OCI-LY3 (cell line): ENCODE data around the gene MB21D2.

Source experiments
- H2AFZ ChIP-seq: fragments of 200-600, 300-600 bp; shearing (Covaris generic); 2 replicates; pipeline ENCODE4 v1.6.0; 2014; ENCODE audit warnings: antibody characterized with exemption, low read depth, low read length
- H3K27ac ChIP-seq: fragments of 200-600, 300-600 bp; sonication (generic); 2 replicates; pipeline ENCODE4 v1.5.1; 2014; ENCODE audit warnings: mild to moderate bottlenecking, low read length, moderate library complexity, mixed read lengths
- H3K27me3 ChIP-seq: fragments of 200-600, 300-600 bp; sonication (generic); 2 replicates; pipeline ENCODE4 v1.6.1; 2014; ENCODE audit warnings: low read depth, low read length, mixed read lengths
- H3K36me3 ChIP-seq: fragments of 200-600, 300-600 bp; sonication (generic); replicated peaks from 2 replicates; pipeline ENCODE3; 2014; ENCODE audit warnings: low read depth, low read length, mixed read lengths
- H3K4me1 ChIP-seq: fragments of 300-600, 200-600 bp; sonication (generic); 2 replicates; pipeline ENCODE4 v1.6.1; 2014; ENCODE audit warnings: low read length, mixed read lengths
- H3K4me2 ChIP-seq: fragments of 200-600, 300-600 bp; sonication (generic); 2 replicates; pipeline ENCODE4 v1.6.1; 2014; ENCODE audit warnings: low read length, mixed read lengths
- H3K4me3 ChIP-seq: fragments of 300-600, 200-600 bp; sonication (generic); 2 replicates; pipeline ENCODE4 v1.5.1; 2014; ENCODE audit warnings: antibody characterized with exemption, mild to moderate bottlenecking, low read length, moderate library complexity
- H3K79me2 ChIP-seq: fragments of 300-600, 200-600 bp; shearing (Covaris generic); 2 replicates; pipeline ENCODE4 v1.6.1; 2014; ENCODE audit warnings: mild to moderate bottlenecking, low read length, mixed read lengths
- H3K9ac ChIP-seq: fragments of 300-600, 200-600 bp; shearing (Covaris generic); 2 replicates; pipeline ENCODE4 v1.6.0; 2014; ENCODE audit warnings: mild to moderate bottlenecking, low read length, moderate library complexity
- H3K9me3 ChIP-seq: fragments of 200-600, 300-600 bp; shearing (Covaris generic); 2 replicates; pipeline ENCODE4 v1.6.1; 2014; ENCODE audit warnings: low read length, mixed read lengths; ENCODE audit not compliant: insufficient read depth
- H4K20me1 ChIP-seq: fragments of 200-600, 300-600 bp; sonication (generic); 2 replicates; pipeline ENCODE4 v1.6.1; 2016; ENCODE audit warnings: low read length, mixed read lengths; ENCODE audit not compliant: insufficient read depth
- EZH2phosphoT487 ChIP-seq: fragments of 200-600 bp; shearing (Covaris generic); IDR thresholded peaks from 2 replicates; pipeline ENCODE4 v1.6.1; 2018; ENCODE audit warnings: antibody characterized with exemption, mixed run types, low read depth
- TF ChIP-seq, protein P1 (sequence below): fragments of 200-600, 300-600 bp; sonication (generic); IDR thresholded peaks from 2 replicates; pipeline ENCODE4 v1.5.1; 2014; ENCODE audit warnings: antibody characterized with exemption, low read length, low read depth

MB21D2 gene

GRCh38 chr3:192772240-192772894, 145.3 kb downstream of the MB21D2 start:
- TF ChIP-seq, protein P1, sequence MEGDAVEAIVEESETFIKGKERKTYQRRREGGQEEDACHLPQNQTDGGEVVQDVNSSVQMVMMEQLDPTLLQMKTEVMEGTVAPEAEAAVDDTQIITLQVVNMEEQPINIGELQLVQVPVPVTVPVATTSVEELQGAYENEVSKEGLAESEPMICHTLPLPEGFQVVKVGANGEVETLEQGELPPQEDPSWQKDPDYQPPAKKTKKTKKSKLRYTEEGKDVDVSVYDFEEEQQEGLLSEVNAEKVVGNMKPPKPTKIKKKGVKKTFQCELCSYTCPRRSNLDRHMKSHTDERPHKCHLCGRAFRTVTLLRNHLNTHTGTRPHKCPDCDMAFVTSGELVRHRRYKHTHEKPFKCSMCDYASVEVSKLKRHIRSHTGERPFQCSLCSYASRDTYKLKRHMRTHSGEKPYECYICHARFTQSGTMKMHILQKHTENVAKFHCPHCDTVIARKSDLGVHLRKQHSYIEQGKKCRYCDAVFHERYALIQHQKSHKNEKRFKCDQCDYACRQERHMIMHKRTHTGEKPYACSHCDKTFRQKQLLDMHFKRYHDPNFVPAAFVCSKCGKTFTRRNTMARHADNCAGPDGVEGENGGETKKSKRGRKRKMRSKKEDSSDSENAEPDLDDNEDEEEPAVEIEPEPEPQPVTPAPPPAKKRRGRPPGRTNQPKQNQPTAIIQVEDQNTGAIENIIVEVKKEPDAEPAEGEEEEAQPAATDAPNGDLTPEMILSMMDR = peak; percentile 73
- no peak for TF ChIP-seq EZH2phosphoT487
- Histone ChIP-seq H3K9ac (no peak overlapping the region), H3K4me3 (no peak overlapping the region), H3K4me1 (no peaks in the 10 kb centered on the region), H3K27me3 (peaks cover 19% of the 10 kb centered on the region; the same call in 1 of the 2 replicates), H3K79me2 (no peaks in the 10 kb centered on the region), H4K20me1 (no peaks in the 10 kb centered on the region), H3K27ac (no peak overlapping the region), H3K9me3 (no peaks in the 10 kb centered on the region), H3K36me3 (no peaks in the 10 kb centered on the region), H2AFZ (no peak overlapping the region), H3K4me2 (no peak overlapping the region)

GRCh38 chr3:192758654-192759053, 159.0 kb downstream of the MB21D2 start:
- H3K9ac ChIP-seq = no peak overlapping the region
- no peak overlapping the region for H3K4me3 ChIP-seq
- H3K79me2 ChIP-seq = no peaks in the 10 kb centered on the region
- H3K9me3 ChIP-seq = no peaks in the 10 kb centered on the region
- no peaks in the 10 kb centered on the region for H3K27me3 ChIP-seq
- H3K4me2 ChIP-seq = no peak overlapping the region
- H4K20me1 ChIP-seq = no peaks in the 10 kb centered on the region
- no peaks in the 10 kb centered on the region for H3K36me3 ChIP-seq
- no peak for TF ChIP-seq EZH2phosphoT487
- TF ChIP-seq, protein P1 = no peak
- no peak overlapping the region for H3K27ac ChIP-seq
- H3K4me1 ChIP-seq = no peaks in the 10 kb centered on the region
- H2AFZ ChIP-seq = no peak overlapping the region

DNA sequence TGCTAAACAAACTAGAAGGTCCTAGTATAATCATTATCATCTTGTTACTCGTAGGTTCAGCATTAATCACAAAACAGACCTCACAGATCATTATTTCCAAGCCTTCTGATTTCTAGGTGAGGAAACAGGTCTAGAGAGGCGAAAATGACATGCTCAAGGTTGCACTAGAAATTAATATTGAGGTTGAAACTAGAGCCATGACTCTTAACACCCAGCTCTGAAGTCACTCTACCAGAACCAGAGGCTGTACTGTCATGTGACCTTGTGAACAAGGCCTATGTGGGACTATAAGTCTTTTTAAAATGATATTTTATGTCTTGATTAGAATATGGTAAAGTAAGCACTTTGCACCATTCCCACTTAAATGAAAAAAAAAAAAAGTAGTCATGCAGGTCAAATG, 166.5 kb downstream of the MB21D2 start:
- Histone ChIP-seq H3K36me3 (no peaks in the 10 kb centered on the region), H4K20me1 (no peaks in the 10 kb centered on the region), H3K9me3 (no peaks in the 10 kb centered on the region), H3K9ac (no peak overlapping the region), H3K27me3 (no peaks in the 10 kb centered on the region), H3K79me2 (no peaks in the 10 kb centered on the region), H3K4me3 (no peak overlapping the region), H3K4me1 (no peaks in the 10 kb centered on the region), H3K27ac (no peak overlapping the region), H3K4me2 (no peak overlapping the region), H2AFZ (no peak overlapping the region)
- TF ChIP-seq, protein P1 = no peak
- TF ChIP-seq EZH2phosphoT487 = no peak

- H3K79me2 ChIP-seq = no peaks in the 10 kb centered on the region
- H3K27ac ChIP-seq = no peak overlapping the region
- no peak overlapping the region for H3K9ac ChIP-seq
- no peak overlapping the region for H3K4me3 ChIP-seq
- H4K20me1 ChIP-seq = no peaks in the 10 kb centered on the region
- no peaks in the 10 kb centered on the region for H3K36me3 ChIP-seq
- H3K4me1 ChIP-seq = no peaks in the 10 kb centered on the region
- TF ChIP-seq EZH2phosphoT487 = no peak
- TF ChIP-seq, protein P1 = no peak
- H3K9me3 ChIP-seq = no peaks in the 10 kb centered on the region
- H3K27me3 ChIP-seq = no peaks in the 10 kb centered on the region
- H2AFZ ChIP-seq = no peak overlapping the region
- H3K4me2 ChIP-seq = no peak overlapping the region
These were observed 167.5 kb downstream of the MB21D2 start for GRCh38 chr3:192750201-192750600.
